Stimulated activated CD4-positive, alpha-beta T cell treated with anti-CD3 and anti-CD28 coated beads, TNF-alpha, amount 100 ng/mL, for 4 hours (primary cell): ENCODE measurements around the gene MCRIP1.
A peak's percentile ranks its signal among the peaks of the same experiment; 100 is the strongest.

ENCODE experiments used
- DNase-seq, 3 experiments: peaks; one replicate each; pipeline ENCODE4 v3.0.0-alpha.2; 2020; ENCODE audit warnings: low read depth in 3 of 3

The MCRIP1 gene, protein sequence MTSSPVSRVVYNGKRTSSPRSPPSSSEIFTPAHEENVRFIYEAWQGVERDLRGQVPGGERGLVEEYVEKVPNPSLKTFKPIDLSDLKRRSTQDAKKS

DNA sequence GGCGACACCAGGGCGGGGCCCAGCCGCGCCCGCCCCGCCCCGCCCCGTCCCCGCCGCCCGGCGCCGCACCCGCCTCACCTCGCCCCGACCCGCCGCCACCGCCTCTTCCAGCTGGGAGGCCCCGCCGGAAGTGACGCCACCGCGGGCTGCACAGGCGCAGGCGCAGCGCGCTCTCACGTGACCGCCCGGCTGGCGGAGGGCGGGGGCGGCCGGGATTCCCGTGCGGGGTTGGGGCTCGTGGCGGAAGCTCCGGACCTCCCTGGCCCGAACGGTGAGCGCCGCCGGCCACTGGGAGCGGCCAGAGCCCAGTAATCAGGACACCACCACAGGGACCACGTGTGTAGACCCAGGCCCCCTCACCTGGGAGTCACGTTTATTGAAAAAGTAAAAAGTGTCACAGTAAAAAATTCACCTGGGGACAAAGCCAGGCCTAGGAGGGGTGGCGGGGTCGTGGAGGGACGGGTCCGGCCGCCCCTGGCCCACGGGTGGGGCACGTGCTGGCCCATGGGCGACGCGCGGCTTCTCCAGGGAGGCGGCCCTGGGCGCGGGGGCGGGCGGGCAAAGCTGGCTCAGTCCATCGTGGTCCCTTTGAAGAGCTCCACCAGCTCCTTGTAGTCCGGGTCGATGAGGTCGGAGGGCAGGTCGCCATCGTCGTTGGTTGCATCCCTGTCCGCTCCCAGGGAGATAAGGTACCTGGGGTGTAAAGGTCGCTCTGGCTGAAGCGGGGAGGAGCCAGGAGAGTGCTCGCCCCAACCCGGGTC, at the start of gene MCRIP1:
Gene MCRIP1, minus strand, starts transcription at position 132 of the 761 bp plus-strand sequence. CDS start 8,785 bp downstream, outside the sequence.
- peak; percentile 89 to 96 (median 92) for DNase-seq

DNA sequence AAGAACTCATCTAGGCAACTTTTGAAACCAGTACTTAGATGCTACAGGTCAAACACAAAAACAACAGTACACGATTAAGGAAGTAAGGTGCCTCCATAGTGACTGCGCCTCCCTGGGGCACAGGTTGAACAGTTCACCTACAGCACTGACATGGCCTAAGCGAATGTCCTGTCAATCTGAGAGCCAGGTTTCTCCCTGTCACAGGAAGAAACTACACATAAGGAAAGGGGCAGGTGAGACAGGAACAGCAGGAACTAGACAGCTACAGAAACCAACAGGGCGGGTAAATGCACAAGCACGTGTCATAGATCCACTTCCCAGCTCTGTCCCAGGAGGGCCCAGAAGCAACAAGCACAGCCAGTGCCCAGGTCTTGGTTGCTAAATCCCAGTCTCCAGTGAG, 46.0 kb upstream of the MCRIP1 start:
- DNase-seq = no peak

DNA sequence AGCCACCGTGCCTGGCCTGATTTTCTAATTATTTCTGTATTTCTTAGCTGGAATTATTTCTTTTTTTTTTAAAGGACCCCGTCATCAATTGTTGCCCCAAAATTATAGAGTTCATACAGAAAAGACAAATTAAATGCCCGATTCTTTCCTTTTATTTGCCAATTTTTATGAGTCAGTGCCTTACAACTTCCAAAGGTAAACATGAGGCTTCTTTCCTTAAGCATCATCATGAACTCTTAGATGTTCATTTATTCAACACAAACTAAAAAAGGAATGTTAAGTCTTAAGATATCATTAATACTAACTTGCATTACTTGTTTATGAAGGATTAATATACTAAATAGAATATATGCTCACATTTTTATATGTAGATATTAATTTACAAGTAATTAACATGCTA, 45.2 kb upstream of the MCRIP1 start:
- DNase-seq = no peak

DNA sequence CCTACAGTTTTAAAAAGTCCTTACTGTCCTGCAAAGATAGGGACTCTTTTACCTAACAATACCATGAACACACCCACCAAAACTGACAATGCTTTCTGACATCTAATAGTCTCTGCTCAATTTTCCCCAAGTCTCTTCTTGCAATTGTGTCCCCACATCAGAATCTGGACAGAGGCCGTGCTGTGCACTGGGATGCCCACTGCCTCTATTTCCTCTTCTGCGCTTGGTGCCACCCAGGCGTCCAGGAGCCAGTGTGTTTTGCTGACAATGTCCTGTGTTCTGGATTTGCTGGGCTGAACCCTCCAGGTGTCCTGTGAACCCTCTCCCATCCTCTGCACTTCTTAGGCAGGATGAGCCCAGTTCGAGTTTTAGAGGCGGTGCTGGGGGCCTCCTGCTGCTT, 44.5 kb upstream of the MCRIP1 start:
- DNase-seq = no peak

DNA sequence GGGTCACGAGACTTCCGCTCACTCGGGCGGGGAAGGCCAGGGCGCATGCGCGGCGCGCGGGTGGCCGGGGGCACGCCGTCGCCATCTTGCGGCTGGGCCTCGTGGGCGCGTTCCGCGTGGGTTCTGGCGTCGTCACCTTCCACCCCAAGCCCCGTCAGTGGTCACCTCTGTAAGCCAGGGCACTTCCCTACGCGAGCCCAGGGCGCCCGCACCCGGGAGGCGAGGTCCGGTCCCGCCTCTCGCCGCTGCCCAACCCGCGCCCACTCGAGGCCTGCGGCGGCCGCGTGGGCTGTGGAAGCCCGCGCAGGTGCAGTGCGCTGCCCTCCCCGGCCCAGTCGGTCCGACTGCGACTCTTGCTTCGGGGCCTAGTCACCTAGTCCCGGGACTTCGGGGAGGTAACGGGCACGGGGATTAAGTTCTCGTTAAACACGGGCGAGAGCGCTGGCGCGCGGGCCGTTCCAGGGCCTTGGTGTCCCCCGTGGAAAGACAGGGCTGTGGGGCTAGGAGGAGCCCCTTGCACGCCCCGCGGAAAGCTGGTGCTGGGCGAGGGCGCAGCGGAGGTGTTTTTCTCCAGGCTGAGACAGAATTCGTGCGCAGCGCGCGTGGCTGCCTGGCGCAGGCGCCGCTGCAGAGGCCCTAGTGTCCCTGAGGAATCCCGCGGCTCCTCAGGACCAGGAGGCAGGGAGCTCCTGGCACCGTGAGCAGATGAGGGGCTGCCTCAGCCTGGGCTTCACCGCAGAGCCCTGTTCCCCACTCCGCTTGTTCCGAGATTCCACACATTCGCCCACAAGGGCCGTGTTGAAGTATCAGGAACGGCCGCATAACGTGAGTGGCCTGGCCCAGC, 38.5 kb upstream of the MCRIP1 start:
- DNase-seq = peak; percentile 93 to 96 (median 95)

DNA sequence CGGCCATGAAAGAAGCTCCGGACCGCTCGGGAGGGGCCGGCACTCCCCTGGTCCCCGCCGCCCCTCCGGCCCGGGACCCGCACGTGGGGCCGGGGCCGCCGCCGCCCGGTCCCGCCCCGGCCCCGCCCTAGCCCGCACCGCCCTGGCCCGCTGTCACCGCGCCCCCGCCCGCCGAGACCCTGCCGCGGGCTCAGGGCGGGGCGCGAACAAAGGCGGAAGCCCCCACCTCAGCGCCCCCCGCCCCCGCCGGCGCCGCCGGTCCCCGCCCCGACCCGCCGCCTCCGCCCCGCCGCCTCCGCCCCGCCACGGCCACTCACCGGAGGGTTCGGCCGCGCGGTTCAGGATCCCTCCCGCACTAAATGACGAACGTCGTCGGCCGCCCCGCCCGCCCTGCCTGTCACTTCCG, 37.9 kb upstream of the MCRIP1 start, which contains the start of gene ARHGDIA:
Gene ARHGDIA, minus strand, starts transcription at position 357 of the 406 bp plus-strand sequence. CDS start 1,407 bp downstream, outside the sequence.
- DNase-seq = no peak

DNA sequence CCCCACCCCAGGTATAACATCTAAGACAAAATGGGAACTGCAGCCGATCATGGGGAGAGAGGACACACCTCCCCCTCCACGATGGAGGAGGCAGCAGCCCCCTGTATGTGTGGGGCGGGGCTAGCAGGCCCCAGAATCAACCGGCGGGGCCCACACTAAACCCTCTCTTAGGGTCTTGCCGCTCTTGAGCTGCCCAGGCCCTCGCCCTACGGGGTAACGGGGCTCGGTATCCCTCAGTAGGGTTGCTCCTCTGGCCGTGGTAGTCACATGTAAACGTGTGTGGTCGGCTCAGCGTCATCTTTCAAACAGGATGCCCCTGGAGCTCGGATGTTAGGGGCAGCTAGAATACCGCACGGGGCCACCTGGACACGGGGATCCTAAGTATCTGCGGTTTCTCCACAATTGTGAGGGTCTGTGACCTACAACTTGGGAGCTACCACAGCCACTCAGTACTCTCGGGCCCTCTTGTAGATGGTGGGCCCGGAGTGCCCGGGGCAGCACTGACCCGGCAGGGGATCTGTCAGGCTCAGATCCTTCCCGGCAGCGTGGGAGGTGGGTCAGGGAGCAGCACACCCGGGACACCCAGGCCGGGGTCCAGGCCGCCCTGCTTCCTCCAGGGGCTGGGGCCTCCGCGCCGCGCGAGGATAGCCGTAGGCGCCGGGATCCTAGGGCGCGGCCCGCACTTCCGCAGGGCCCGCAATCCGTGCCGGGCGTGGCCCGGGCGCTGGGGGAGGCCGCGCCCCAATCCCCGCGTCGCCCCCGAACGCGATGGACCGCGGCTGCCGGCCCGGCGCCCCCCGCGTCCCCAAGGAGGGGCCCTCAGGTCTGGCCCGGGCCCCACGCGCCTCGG, 37.3 kb upstream of the MCRIP1 start:
- DNase-seq = no peak

DNA sequence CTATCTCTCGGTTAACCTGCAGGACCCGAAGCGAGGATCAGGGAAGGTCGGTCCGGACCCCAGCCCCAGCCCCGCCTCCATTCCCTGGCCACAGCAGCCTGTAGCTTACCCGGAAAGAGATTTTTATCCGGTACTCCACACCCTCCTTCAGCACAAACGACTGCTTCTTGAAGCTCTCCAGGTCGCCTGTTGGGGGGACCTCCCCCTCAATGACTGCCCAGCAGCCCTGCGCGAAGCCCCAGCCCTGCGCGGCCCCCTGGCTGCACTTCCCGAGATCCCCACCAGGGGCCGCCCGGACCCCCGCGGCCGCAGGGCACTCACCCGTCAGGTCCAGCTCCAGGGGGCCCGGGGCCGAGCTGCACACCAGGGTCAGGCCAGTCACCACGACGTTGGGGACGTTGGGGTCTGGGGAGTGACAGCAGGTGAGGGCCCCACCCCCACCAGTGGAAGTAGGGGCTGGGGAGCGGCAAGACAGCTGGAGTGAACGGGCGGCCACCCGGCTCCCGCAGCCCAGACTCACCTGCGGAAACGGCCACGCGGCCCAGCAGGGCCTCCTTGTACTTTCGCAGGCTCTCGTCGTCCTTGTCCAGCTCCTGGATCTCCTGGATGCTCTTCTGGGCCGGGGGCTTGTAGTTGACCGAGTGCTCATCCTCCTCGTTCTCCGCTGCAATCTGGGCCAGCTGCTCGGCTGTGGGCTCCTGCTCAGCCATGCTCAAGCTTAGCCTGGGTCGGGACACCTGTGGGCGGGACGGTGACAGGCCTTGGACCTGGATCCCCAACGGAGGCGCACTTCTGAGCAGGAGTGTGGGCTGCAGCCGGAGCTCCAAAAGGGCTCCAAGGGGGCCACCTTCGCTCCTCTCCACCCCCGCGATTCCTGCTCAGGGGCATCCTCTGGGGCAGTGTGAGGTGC, 36.4 kb upstream of the MCRIP1 start:
- DNase-seq = no peak

DNA sequence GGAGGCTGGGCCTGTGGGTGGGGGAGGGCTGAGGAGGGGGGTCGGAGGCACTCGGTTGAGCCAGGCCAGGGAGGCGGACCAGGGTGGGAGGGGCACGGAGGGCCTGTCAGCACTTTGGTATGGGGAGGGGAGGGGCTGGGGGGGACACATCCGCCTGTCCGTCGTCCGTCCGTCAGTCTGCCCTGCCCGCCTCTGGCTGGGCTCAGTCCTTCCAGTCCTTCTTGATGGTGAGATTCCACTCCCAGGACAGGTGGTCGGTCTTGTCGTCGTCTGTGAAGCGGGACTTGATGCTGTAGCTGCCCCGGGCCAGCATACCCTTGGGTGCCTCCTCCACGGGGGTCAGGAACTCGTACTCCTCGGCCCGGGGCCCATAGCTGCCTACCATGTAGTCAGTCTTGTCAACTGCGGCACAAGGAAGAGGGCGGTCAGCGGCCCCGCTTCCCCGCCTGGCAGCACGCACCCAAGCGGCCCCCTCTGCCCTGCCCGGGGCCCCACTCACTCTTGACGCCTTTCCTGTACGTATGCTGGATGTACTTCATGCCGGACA, 35.7 kb upstream of the MCRIP1 start:
- DNase-seq = no peak

DNA sequence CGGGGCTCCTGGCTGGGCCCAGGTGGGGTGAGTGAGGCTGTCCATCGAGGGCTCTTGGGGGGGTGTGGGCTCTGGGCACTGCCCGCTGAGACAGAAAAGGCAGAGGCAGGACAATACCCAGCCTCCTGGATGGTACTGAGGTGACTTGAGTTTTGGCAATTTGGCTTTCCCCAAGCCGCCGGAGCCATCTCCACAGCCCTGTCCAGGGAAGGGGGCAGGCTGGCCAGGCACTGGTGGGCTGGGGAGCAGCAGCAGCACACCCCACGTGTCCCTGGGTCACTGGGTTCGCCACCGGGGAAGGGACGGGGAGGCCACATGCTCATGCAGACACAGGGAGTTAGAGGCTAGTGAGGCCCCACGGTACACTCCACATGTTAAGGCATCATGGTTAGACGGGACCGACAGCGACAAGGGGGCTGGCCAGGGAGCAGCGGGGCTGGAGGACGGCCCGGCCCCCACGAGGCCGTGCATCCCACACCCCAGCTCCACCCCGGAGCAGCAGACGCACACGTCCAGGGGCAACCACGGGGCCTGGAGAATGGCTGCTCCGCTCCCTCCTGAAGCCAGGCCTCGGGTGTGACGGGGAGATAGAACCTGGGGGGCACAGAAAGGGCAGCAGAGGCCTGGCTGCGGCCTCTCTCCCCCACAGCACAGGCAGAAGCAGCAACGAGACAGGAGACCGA, 35.0 kb upstream of the MCRIP1 start:
- no peak for DNase-seq

DNA sequence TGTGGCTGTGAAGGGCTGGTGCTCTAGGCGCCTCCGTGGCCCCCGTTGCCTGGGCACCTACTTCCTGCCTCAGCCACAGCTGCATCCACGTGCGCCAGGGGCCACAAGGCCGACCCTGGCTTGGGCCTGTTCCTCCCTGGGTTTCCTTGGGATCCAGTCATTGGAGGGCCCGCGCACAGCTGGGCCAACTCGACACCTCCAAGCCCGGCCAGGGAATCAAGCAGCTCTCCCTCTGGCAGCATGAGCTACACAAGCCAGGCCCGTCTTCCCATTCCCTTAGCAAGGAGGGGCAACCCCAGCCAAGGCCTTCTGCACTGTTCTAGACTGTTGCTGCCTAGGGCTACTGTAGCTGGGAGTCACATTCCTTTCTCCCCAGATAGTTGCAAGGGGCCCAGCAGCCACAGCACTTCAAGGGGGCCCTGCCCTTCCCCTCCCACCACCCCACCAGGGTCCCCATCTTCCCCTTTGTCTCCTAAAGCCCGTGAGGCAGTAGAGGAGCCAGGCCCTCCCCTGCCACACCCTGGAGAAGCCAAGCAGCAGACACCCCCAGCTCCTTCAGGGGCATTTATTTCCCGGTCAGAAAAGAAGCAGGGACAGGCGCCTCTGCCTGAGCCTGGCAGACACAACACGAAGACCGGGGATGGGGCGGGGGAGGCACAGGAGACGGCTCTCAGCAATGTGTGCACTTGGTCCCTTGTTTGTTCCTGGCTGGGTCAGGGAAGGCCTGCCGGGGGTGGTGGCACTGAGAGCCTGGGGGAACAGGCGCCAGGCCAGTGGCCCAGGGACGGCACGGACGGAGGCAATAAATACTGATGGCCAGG, 34.3 kb upstream of the MCRIP1 start:
- DNase-seq = no peak

DNA sequence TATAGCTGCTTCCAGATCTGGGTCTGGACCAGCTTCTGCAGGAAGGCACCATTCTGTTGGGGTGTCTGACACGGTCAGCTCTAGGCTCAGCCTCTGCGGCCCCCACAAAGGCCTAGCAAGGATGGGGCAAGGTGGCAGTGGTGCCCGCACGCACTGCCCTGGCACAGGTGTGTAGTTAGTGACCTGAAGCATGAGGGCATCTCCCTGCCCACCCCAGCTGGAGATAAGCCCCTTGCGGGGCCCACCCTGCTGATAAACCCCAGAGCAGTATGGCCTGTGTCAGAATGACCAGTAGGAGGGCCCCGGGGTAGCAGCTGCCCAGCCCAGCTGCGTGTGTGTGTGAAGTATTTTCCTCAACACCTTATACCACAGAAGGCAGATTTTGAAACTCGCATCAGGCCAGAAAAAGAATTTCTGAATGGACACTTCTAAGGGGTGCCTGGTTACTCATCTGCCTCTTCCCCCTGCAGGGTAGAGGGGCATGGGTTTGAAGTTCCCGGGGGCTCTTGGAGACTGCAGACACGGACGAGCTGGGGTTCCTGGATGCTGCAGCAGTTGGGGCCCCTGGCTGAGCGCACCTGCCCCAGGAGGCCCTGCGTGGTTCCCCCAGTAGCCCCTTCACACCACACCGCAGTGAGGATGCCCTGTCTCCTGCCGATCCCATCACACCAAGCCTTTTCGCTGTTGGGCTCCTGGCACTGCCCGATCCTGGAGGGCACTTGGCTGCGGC, 33.5 kb upstream of the MCRIP1 start:
- DNase-seq = no peak

DNA sequence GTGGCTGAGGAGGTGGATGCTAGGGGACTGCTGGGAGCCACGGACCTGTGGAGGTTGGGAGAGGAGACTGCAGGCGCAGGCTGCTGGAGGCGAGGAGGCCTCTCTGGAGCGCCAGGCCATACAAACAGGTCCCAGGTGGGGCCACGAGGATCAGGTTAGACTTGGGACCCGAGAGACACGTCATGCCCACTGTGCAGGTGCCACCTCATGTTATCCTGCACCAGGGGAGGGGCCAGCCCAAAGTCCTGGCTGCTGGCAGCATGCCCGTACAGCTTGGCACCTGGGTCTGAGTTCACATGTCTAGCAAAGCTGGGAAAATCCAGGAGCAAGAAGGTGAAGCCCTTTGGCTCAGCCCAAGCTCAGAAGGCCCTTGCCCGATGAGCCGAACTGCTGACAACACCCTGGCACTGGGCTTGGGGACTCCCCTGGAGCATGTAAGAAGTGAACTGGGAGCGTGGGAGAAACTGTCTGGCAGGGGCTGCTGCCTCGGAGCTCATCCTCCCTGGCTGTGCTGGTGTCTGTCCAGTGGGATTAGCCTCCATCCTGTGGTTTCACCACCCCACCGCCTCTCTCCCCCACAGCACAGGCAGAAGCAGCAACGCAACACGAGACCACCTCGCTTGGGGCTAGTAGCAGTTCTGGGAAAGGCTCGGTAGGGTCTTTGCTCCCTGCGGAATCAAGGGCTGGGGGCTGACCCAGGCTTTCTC, 32.8 kb upstream of the MCRIP1 start:
- no peak for DNase-seq

DNA sequence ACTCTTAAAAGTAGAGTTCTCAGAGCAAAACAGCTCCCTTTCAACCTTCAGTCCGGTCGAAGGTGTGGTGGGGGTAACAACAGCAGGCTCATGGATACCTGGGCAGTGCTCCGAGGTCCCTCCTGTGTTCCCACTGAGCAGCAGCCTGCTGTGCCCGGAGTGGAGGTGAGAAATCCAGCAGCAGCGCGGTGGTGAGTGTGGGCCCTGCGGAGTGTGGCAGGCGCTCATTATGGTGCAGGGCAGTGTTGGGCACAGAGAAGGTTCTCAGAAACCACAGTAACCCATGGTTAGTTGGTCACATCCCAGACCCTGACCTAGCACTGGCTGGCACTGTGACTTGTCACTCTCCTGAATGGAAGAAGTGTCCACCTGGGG, 32.3 kb upstream of the MCRIP1 start:
- DNase-seq = no peak

DNA sequence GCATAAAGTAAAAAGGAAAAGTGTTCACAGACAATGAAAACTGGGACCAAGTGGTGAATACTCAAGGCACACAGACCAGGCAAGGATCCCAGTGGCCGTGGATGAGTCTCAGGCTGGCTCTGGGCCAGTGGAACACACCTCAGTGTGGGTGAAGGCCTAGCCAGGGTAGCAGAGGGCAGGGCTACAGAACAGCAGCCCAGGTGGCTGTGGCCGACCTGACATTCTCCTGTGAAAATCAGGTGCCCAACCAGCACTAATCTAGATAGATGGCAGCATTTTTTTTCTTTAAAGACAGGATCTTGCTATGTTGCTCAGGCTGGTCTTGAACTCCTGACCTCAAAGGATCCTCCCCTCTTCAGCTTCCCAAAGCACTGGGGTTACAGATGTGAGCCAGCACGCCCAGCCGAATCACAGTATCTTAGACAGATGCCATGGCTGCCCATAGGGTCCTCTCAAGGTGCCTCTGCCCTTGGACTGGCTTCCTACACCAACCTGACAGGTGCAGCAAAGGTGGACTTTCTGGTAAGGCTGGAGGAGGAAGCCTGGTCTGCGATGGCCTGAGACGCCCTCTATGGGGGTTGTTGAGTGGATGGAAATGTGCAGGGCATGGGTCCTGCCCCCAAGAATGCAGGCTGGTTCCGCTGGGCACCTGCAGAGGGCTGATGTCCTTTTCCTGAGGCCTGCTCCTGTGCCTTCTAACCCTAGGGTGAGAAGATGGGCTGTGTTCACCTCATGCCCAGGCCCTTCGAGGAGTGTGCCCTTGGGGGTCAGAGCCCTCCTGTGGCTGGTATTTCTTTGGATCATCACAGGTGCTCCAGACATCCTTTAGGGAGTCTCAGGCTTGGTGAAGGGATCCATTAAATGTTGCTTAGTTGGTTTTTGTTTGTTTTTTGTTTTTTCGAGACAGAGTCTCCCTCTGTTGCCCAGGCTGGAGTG, 31.0 kb upstream of the MCRIP1 start:
- no peak for DNase-seq

DNA sequence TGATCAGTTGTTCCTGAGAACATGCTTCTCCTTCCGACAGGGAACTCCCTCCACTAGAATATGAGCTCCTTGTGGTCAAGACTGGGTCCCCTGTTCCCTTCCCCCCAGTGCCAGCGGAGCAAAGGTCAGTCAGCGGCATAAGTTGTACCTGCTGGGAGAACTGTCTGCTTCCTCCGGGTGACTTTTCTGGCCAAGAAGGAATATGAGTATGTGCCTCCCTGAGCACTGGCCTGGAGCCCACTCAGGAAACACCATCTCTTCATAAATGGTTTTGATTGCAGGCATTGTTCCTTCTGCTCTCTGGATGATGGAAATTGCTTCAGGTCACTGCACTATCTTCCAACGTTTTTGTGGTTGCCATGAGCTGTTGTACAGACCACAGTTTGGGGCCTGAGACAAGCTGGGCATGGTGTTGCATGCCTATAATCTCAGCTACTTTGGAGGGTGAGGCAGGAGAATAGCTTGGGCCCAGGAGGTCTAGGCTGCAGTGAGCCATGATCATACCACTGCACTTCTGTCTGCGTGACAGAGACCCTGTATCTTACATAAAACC, 30.1 kb upstream of the MCRIP1 start:
- no peak for DNase-seq
